ENCODE results near the gene ST6GALNAC4. TPM values are rescaled to one million over a fixed set of nuclear protein-coding genes. Genes with fewer than 3 reads are reported as not detected.

Gene ST6GALNAC4
- total RNA-seq, 1 donor from 2014 or later: 23.5 TPM

DNA sequence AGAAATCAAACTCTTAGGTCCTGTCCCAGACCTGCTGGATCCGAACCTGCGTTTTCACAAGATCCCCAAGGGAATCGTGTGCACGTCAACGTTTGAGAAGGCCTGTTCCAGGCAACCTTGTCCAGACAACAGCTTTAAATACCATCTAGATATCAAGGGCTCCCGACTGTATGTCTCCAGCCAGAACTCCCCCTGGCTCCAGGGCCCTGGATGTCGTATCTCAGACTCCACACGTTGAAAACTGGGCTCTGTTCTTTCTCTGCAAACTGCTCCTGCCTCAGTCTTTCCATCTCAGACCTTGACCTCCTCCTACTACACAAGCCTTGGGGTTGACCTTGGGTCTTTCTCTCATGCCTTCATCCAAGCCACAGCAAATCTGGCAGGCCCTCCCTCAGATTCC lies 56.6 kb downstream of the ST6GALNAC4 start:
- no peaks in the 10 kb centered on the region for H3K27me3 ChIP-seq (ENCODE audit: control insufficient read depth in 3 of 3, insufficient read depth in 3 of 3, low read length in 3 of 3)
- H3K9me3 ChIP-seq (ENCODE audit: control insufficient read depth in 3 of 3, low read length in 3 of 3): no peaks in the 10 kb centered on the region
- H3K9ac ChIP-seq (ENCODE audit: low read depth in 1 of 3, low read length in 3 of 3): peak overlapping the region in 1 of 3 donors; percentile 33
- H3K36me3 ChIP-seq (ENCODE audit: control insufficient read depth in 3 of 3, insufficient read depth in 3 of 3, low read length in 3 of 3): peaks cover 0 to 5% (median 2%) of the 10 kb centered on the region in 3 donors
- no peak overlapping the region for H3K4me3 ChIP-seq (ENCODE audit: low read length in 3 of 3)
- H3K27ac ChIP-seq (ENCODE audit: low read depth, low read length): no peak overlapping the region
- H3K4me1 ChIP-seq (ENCODE audit: control insufficient read depth in 3 of 3, insufficient read depth in 3 of 3, low read length in 3 of 3): peaks cover 36 to 67% (median 53%) of the 10 kb centered on the region in 3 donors

DNA sequence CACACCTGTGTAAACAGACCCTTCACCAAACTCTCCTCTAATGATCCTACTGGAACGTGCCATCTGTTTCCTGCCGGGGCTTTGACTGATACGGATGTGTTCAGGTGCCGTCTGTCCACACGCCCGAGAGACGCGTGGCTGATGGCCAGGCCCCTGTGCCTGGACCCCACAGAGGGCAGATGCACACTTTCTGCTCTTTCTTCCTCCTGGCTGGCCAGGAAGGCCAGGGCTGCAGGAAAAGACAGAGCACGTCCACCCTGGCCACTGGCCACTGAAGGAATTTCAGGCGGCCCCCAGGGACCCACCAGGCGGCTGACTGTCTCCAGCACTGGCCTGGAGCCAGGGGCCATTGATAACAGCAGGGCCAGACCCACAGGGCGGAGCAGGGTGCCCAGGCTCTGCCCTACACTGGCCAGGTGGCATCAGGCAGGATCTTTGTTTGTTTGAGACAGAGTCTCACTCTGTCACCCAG lies 58.8 kb downstream of the ST6GALNAC4 start:
- peaks cover 45 to 82% (median 72%) of the 10 kb centered on the region in 3 donors for H3K4me1 ChIP-seq (ENCODE audit: control insufficient read depth in 3 of 3, insufficient read depth in 3 of 3, low read length in 3 of 3)
- H3K4me3 ChIP-seq (ENCODE audit: low read length in 3 of 3): peak overlapping the region in 1 of 3 donors; percentile 45
- peak overlapping the region in 2 of 3 donors; percentile 14 to 64 for H3K9ac ChIP-seq (ENCODE audit: low read depth in 1 of 3, low read length in 3 of 3)
- no peak overlapping the region for H3K27ac ChIP-seq (ENCODE audit: low read depth, low read length)
- H3K36me3 ChIP-seq (ENCODE audit: control insufficient read depth in 3 of 3, insufficient read depth in 3 of 3, low read length in 3 of 3): no peaks in the 10 kb centered on the region
- H3K27me3 ChIP-seq (ENCODE audit: control insufficient read depth in 3 of 3, insufficient read depth in 3 of 3, low read length in 3 of 3): no peaks in the 10 kb centered on the region
- H3K9me3 ChIP-seq (ENCODE audit: control insufficient read depth in 3 of 3, low read length in 3 of 3): no peaks in the 10 kb centered on the region

Small RNA genes lying within 50 kb of the gene (small RNA-seq; reads per million reads assigned to genes)
- 0.46 reads per million, percentile 58 among the genes with 10 or more reads in this experiment for gene MIR4672

Other genes starting within 250 kb of the ST6GALNAC4 start
- gene CFAP157, start 210.1 kb downstream of the ST6GALNAC4 start, total RNA-seq: not detected
- gene PTRH1, start 201.4 kb downstream of the ST6GALNAC4 start, total RNA-seq: 8.4 TPM
- not detected for gene TTC16, start 201.0 kb downstream of the ST6GALNAC4 start, total RNA-seq
- 2.6 TPM for gene TOR2A, start 181.7 kb downstream of the ST6GALNAC4 start, total RNA-seq
- gene SH2D3C, start 138.4 kb downstream of the ST6GALNAC4 start, total RNA-seq: 15.1 TPM
- gene CDK9, start 131.0 kb downstream of the ST6GALNAC4 start, total RNA-seq: 33.4 TPM
- 41.2 TPM for gene FPGS, start 114.2 kb downstream of the ST6GALNAC4 start, total RNA-seq
- 9.4 TPM for gene ENG, start 62.4 kb downstream of the ST6GALNAC4 start, total RNA-seq
- gene AK1, start 39.4 kb downstream of the ST6GALNAC4 start, total RNA-seq: 359 TPM
- 33.9 TPM for gene ST6GALNAC6, start 17.4 kb downstream of the ST6GALNAC4 start, total RNA-seq
- not detected for gene PIP5KL1, start 13.7 kb upstream of the ST6GALNAC4 start, total RNA-seq
- 7.3 TPM for gene DPM2, start 20.8 kb upstream of the ST6GALNAC4 start, total RNA-seq
- 8.9 TPM for gene EEIG1, start 63.9 kb upstream of the ST6GALNAC4 start, total RNA-seq
- 8.9 TPM for gene NAIF1, start 150.3 kb upstream of the ST6GALNAC4 start, total RNA-seq
- 13.0 TPM for gene SLC25A25, start 151.2 kb upstream of the ST6GALNAC4 start, total RNA-seq
- 47.5 TPM for gene PTGES2, start 210.7 kb upstream of the ST6GALNAC4 start, total RNA-seq
- 2.1 TPM for gene LCN2, start 232.4 kb upstream of the ST6GALNAC4 start, total RNA-seq
- 7.8 TPM for gene BBLN, start 243.2 kb upstream of the ST6GALNAC4 start, total RNA-seq